SKM-1 (cell line): ENCODE measurements around the gene ANKRD36C.
"Not testable (repeated sequence)": the region's sequence is repeated elsewhere in the genome, so short reads cannot be mapped to it uniquely, and the experiment has no call there.

Experiments used
- DNase-seq: peaks from one replicate; lab custom pipeline; 2025; ENCODE audit not compliant: unreplicated experiment; lab: John Stamatoyannopoulos, UW

The ANKRD36C gene

DNA sequence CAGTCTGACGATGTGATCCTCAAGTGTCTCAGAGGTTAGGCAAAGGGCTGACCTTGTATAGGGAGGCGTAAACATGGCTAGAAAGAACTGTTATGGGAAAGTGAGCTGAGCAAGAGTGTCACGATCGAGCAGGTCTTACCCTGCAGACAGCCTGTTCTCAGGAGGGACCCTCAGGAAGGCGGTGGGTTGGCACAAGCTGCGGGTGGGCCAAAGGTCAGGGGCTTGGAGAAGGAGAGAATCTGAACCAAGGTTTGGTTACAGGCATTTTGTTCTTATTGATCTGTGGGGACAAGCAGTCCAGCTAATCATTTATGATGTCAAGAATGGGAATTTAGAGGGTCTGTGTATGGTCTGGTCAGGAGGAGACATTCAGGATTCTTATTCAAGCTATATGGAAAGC lies 16.4 kb upstream of the ANKRD36C start:
- not testable (repeated sequence) for DNase-seq

DNA sequence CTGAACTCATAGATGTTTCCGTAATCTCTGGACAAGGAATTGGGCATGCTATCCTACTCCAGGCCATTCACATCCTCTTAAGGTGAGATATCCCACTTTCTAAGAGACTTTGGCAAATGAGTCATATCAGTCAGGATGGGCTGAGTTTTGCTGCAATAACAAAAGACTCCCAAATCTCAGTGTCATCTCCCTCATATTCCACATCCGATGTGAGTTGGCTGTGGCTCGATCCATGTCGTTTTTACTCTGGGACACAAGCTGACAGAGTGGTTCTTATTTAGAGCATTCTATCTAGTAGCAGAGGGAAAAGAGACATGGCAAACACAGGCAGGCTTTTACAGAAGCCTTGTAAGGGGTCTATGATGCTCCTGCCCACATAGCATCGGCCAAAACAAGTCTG lies 14.6 kb upstream of the ANKRD36C start:
- DNase-seq = not testable (repeated sequence)

DNA sequence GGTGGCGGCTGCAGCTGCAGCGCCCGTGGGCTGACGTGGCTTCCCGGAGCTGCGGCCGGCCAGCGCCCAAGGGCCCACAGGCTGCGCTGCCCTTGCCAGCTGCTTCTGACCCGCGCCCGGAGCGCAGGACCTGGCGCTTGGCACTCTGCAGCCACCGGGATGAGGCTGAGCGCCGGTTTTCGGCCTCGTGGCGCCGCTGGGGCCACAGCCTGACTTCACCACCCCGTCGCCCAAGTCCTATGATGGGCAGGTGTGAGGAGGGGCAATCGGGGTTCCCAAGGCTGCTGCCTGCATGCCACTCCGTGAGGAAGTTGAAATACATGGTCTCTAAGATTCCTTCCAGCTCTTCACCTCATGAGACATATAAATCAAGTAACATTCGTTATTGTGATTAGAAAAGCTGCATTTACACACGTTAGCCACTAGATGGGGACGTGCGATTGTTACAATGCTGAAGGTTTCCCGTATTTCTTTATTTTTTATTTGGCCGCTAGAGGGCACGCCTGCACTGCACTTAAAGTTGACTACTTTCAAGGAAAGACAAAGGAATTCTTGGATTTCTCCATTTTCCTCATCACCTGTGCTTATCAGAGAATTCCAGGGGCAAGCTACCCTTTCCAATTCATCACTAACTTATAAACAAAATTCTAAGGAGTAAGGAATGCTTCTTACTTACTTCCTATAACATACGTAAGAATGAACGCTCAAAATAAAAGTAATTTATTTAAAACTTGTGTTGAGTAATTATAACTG lies 1.1 kb upstream of the ANKRD36C start:
- not testable (repeated sequence) for DNase-seq

DNA sequence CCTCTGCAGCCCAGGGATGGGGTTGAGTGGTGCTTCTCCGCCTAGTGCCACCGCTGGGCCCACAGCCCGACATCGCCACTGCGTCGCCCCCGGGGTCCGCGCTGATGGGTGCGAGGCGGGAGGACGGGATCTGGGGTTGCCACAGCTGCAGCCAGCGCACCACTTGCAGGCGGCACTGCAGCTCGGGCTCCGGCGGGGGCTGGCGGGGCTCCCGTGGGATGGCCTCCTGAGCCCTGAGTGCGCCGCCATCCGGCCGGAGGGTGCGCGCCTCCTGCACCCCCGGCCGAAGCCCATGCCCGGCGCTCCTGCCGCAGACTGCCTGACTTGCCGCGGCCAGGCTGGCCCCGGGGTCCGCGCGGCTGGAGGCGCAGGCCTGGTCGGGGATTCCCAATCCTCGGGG lies 478 bp upstream of the ANKRD36C start:
- DNase-seq = not testable (repeated sequence)

DNA sequence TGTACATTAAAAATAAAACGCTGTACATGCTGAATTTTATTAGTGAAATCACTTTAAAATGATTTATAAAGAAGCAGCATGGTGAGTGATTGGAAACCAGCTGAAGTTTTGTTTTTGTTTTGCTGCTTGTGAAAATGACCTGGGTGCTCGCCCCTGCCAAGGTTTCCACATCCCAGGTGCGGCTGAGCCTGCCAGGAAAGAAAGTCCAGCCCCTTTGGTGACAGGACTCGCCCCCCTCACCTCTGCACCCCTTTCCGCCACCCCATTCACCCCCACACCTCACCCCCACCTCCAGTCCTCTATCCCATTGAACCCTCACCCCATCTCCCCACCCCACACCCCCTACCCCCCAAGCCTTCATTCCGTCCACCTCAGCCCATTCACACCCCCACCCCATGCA lies 740 bp downstream of the ANKRD36C start:
- DNase-seq = not testable (repeated sequence)

DNA sequence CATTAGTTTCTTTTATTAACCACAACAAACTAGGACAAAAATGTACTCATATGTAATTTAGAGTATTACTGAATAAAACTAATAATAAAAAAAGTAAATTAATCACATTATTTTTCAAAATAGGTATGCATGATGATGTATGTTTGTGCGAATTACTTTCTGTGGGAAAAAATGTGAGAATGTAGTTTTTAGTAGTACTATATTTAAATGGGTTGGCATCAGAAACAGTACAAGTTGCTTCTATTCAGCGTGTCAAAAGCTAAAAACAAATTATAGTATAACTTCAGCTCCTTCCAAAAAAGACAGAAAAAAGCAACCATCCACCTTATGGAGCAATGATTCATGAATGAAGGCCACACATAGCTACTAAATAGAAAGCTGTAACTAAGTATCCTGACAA lies 40.0 kb downstream of the ANKRD36C start:
- DNase-seq = not testable (repeated sequence)

DNA sequence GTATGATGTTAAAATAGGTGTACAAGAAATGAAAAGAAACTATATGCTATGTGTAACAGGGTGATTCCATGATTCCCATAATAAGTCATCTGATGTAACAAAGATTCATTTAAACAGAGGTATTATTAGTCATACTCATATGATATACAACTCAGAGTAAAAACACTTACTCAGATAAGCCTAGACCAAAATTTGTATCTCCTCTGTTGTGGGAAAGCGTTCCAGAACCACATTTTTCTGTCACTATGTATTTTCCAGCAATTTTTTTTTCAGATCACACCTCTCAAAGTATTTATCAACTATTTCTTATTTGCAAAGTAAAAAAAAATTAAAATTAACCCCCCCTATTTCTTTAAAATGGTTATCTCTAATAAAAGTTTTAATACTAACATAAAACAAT lies 43.6 kb downstream of the ANKRD36C start:
- DNase-seq = not testable (repeated sequence)

DNA sequence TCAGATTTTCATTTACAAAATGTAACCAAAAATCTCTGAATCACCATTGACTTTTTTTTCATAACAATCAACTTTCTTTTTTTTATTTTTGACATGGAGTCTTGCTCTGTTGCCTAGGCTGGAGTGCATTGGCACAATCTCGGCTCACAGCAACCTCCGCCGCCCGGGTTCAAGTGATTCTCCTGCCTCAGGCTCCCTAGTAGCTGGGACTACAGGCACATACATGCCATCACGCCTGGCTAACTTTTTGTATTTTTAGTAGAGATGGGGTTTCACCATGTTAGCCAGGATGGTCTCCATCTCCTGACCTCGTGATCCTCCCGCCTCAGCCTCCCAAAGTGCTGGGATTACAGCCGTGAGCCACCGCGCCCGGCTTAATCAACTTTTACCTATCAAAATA lies 51.7 kb downstream of the ANKRD36C start:
- not testable (repeated sequence) for DNase-seq

DNA sequence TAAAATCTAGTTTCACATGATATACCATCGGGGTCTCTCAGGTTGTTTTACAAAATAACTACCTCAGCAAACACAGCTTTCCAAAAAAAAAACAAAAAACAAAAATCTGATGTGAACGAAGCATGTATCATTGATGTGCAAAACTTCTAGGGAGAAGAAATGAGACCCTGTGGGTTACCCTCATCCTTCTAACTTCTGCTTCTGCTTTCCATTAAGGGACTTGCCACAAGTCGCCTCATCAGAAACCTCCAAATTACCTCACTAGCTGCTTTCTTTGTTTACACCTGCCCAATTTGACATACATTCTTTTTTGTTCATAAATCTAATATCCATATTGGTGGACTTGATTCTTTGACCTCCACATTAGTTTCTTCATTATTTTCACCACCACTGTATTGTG lies 60.9 kb downstream of the ANKRD36C start:
- DNase-seq = not testable (repeated sequence)

DNA sequence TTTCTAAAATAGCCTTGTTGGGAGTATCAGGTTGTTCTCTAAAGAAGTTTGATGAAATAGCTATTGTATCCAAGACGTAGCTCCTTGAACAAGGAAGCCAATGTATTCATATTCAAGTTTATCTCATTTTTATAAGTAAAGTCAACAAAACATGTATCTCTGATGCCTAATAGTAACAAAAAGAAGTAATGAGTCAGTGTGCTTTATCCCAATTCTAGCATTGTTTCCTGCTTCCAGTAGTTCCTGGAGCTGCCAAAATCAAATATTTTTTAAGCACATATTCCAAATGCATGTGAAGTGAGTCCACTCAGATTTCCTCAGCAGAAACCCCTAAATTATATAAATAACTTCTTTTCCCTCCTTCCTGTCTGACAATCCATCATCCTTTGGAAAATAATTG lies 74.6 kb downstream of the ANKRD36C start:
- not testable (repeated sequence) for DNase-seq

DNA sequence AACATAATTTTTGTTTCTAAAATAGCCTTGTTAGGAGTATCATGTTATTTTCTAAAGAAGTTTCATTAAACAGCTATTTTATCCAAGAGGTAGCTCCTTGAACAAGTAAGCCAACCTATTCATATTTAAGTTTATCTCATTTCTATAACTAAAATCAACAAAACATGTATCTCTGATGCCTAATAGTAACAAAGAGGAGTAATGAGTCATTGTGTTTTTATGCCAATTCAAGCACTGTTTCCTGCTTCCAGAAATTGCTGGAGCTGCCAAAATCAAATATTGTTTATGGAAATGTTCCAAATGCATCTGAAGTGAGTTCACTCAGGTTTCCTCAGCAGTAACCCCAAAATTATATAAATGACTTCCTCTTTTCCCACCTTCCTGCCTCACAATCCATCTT lies 76.5 kb downstream of the ANKRD36C start:
- not testable (repeated sequence) for DNase-seq

DNA sequence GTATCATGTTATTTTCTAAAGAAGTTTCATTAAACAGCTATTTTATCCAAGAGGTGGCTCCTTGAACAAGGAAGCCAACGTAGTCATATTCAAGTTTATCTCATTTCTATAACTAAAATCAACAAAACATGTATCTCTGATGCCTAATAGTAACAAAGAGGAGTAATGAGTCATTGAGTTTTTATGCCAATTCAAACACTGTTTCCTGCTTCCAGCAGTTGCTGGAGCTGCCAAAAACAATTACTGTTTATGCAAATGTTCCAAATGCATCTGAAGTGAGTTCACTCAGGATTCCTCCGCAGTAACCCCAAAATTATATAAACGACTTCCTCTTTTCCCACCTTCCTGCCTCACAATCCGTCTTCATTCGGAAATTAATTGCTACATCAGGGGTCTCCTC lies 80.2 kb downstream of the ANKRD36C start:
- not testable (repeated sequence) for DNase-seq

DNA sequence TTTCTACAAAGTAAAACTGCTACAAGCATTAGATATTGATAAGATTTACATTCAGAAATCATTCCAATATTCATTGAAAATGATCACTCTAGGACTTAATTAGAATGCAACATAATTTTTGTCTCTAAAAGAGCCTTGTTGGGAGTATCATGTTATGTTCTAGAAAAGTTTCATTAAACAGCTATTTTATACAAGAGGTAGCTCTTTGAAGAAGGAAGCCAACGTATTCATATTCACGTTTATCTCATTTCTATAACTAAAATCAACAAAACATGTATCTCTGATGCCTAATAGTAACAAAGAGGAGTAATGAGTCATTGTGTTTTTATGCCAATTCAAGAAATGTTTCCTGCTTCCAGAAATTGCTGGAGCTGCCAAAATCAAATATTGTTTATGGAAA lies 97.2 kb downstream of the ANKRD36C start:
- DNase-seq = not testable (repeated sequence)

DNA sequence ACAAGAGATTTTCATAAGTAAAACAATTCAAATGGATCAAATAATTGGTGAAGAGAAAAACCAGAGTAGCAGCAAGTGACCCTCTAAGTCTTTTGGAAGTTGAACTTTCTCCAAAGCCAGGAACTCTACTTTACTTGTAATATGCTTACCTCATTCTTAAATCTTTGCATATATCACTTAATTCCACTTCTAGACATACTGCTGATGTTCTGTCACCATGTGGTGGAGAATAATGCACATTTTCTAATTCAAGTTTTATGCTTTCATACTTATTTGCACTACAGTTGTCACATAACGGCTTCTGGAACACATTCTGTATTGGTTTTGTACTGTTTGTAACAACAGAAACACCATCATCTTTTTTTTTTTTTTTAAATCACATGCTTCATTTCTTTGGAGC lies 123.7 kb downstream of the ANKRD36C start:
- not testable (repeated sequence) for DNase-seq

DNA sequence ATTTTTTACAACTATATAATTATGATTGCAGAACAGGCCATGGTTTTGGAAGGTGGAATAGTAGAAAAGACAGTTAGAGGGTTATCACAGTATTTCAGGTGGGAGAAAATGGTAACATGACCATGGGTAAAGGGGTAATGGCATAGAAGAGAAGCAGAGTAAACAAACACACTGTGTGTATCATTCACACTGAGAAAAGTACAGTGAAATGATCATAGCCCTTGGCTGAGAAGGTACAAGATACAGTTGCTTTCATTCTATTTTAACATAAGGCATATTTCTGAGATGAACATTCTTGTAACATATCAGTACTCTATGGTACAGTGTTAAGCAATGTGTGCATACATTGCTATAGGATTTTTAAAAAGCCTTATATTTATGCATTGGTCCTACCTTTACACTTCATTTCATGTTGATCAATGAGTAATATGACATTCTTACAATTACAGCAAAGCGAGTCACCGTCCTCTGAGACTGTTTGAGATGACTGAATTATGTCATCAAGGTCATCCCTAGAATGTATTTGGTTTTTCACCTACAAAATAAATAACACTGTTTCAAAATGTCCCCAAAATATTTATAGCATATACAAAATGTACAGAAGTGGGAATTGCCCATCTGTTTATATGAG lies 124.5 kb downstream of the ANKRD36C start:
- DNase-seq = not testable (repeated sequence)

DNA sequence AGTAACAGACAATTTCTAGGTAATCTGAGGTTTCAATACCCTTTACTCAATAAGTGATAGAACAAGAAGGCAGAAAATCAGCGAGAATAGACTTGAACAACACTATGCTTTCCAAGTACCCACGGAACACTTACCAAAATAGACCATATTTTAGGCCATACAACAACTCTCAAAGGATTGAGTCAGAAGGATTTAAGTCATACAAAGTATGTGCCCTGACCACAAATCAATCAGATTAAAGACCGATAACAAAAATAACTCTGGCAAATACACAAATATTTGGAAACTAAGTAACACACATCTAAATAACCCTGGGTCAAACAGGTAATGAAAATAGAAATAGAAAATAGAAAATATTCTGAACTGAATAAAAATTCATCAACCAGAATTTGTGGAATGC lies 129.5 kb downstream of the ANKRD36C start:
- DNase-seq = not testable (repeated sequence)

DNA sequence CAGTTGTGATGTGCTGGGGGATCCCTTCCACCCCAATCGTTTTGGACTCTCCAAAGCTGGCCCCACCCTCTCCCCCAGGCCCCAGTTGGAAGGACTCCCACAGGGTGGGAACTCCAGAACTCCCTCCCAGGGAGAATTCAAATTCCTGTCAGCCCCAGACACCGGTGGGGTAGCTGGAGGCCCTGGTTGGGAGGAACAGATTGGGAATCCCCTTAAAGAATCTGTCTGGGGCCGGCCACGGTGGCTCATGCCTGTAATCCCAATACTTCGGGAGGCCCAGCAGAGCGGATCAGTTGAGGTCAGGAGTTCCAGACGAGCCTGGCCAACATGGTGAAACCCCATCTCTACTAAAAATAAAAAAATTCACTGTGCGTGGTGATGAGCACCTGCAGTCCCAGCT lies 155.5 kb downstream of the ANKRD36C start:
- DNase-seq = no peak

DNA sequence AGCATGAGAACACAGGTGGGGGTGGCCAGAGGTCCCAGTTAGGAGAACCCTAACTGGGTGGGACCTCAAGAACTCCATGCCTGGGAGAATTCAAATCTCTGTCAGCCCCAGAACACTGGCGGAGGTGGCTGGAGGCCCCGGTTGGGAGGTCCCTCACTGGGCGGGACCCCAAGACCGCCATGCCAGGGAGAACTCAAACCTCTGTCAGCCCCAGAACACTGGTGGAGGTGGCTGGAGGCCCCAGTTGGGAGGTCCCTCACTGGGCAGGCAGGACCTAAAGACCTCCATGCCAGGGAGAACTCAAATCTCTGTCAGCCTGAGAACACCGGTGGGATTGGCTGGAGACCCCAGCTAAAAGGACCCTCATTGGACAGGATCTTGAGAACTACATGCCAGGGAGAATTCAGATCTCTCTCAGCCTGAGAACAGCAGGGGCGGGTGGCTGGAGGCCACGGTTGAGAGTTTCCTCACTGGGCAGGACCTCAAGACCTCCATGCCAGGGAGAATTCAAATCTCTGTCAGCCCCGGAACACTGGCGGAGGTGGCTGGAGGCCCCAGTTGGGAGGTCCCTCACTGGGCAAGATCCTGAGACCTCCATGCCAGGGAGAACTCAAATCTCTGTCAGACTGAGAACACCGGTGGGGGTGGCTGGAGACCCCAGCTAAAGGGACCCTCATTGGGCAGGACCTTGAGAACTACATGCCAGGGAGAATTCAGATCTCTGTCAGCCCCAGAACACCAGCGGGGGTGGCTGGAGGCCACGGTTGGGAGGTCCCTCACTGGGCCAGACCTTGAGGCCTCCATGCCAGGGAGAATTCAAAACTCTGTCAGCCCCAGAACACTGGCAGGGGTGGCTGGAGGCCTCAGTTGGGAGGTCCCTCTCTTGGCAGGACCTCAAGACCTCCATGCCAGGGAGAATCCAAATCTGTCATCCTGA lies 157.3 kb downstream of the ANKRD36C start:
- DNase-seq = not testable (repeated sequence)

DNA sequence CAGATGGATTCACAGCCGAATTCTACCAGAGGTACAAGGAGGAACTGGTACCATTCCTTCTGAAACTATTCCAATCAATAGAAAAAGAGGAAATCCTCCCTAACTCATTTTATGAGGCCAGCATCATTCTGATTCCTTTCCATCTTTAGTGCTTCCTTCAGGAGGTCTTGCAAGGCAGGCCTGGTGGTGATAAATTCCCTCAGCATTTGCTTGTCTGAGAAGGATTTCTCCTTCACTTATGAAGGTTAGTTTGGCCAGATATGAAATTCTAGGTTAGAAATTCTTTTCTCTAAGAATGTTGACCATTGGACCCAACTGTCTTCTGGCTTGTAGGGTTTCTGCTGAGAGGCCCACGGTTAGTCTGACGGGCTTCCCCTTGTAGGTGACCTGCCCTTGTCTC lies 167.4 kb downstream of the ANKRD36C start:
- not testable (repeated sequence) for DNase-seq

DNA sequence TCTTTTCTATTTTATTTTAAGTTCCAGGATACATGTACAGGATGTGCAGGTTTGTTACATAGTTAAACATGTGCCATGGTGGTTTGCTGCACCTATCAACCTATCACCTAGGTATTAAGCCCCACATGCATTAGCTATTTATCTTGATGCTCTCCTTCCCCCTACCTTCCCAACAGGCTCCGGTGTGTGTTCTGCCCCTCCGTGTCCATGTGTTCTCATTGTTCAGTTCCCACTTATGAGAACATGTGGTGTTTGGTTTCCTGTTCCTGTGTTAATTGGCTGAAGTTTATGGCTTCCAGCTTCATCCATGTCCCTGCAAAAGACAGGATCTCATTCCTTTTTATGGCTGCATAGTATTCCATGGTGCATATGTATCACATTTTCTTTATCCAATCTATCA lies 174.1 kb downstream of the ANKRD36C start:
- DNase-seq = not testable (repeated sequence)

DNA sequence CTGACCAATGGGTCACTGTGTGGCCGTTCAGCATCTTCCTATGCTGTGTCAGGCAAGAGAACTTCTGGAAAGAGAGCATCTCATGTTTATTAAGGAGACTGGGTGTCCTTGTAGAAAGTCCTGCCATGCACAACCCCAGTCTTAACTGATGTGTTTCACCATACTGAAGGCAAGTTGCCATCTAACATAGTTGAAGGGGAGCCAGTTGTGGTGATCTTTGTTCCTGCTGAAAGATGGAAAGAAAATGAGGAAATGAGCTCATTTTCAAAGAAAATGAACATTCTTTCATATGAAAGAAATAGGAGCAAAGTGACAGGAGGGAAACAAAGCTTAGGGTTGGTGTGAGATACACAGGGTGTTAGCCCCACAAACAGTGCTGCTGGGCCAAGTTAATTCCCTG lies 178.3 kb downstream of the ANKRD36C start:
- not testable (repeated sequence) for DNase-seq
